ENCODE measurements around the gene GAS1. TPM values are rescaled to one million over a fixed set of nuclear protein-coding genes. Genes with fewer than 3 reads are reported as not detected.

The GAS1 gene
- total and polyA plus RNA-seq, 9 donors, result 60.1 to 123 (median 91.1) TPM

DNA sequence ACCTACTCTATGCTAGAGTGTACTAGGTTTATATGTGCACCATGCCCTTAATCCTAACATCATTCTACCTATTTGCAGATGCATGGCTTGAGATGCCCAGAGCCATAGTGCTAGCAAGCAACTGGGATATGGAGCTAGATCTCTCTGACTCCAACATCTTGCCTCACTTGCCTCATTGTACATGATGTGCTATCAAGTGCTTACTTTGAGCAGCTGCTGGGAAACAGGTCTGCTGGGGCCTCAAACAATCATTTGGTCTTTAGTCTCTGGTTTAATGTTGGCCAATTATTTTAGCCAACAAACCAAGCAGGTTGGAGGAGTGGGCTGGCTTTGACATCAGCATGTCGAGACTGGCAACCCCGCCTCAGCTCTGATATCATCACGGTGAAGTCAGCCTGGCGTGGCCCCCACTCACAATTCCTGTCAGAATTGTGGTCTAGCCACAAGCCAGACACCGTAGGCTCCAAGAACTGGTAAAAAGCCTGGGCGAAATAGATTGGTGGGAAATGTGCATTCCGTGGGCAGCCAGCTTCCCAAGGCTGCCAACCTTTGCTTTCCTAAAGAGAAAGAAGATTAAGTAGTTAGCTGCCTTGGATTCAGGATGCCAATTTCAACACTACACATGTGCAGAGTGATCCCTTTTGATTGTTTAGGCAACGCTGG, 21.1 kb upstream of the GAS1 start:
- 70% methylated on average over 4 of the region's 8 CpGs for WGBS (ENCODE audit: insufficient coverage)
- Histone ChIP-seq H3K36me3 (ENCODE audit: control insufficient read depth, insufficient read depth, low read length) (no peaks in the 10 kb centered on the region), H3K27me3 (ENCODE audit: control insufficient read depth, insufficient read depth, low read length) (no peaks in the 10 kb centered on the region), H3K4me3 (ENCODE audit: low read length) (no peak overlapping the region), H3K9me3 (replicated peaks; ENCODE audit: control insufficient read depth, low read depth, low read length) (no peaks in the 10 kb centered on the region), H3K27ac (ENCODE audit: low read length) (no peak overlapping the region), H3K4me1 (ENCODE audit: control insufficient read depth, insufficient read depth, low read length) (peaks cover 5% of the 10 kb centered on the region)
- no peak for DNase-seq

DNA sequence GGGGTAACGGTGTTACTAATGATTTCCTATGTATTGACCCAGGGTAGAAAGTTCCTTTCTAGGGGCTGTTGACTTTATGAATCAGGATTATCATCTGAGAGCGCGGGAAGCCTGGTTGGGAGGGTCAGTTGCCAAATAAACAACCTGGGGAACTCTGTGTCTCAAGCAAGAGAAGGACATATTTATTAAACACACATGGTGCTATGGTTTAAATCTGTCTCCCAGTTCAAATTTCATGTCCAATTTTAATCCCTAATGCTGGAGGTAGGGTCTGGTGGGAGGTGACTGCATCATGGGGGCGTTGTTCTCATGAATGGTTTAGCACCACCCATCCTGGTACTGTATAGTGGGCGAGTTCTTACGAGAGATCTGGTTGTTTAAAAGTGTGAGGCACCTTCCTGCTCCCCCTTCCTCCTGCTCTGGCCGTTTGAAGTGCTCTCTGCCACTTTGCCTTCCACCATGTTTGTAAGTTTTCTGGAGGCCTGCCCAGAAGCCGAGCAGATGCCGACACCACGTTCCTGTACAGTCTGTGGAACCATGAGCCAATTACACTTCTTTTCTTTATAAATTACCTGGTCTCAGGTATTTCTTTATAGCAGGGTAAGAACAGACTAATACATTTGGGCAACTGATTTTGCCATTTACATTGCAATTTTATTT, 19.7 kb upstream of the GAS1 start:
- H3K4me1 ChIP-seq (ENCODE audit: control insufficient read depth, insufficient read depth, low read length), result peaks cover 5% of the 10 kb centered on the region
- H3K9me3 ChIP-seq (replicated peaks; ENCODE audit: control insufficient read depth, low read depth, low read length), result no peaks in the 10 kb centered on the region
- no peak for DNase-seq
- WGBS (ENCODE audit: insufficient coverage), result 50% methylated on average over 2 of the region's 10 CpGs
- H3K27ac ChIP-seq (ENCODE audit: low read length), result peak overlapping the region; percentile 60
- H3K4me3 ChIP-seq (ENCODE audit: low read length), result no peak overlapping the region
- no peaks in the 10 kb centered on the region for H3K36me3 ChIP-seq (ENCODE audit: control insufficient read depth, insufficient read depth, low read length)
- H3K27me3 ChIP-seq (ENCODE audit: control insufficient read depth, insufficient read depth, low read length), result no peaks in the 10 kb centered on the region

DNA sequence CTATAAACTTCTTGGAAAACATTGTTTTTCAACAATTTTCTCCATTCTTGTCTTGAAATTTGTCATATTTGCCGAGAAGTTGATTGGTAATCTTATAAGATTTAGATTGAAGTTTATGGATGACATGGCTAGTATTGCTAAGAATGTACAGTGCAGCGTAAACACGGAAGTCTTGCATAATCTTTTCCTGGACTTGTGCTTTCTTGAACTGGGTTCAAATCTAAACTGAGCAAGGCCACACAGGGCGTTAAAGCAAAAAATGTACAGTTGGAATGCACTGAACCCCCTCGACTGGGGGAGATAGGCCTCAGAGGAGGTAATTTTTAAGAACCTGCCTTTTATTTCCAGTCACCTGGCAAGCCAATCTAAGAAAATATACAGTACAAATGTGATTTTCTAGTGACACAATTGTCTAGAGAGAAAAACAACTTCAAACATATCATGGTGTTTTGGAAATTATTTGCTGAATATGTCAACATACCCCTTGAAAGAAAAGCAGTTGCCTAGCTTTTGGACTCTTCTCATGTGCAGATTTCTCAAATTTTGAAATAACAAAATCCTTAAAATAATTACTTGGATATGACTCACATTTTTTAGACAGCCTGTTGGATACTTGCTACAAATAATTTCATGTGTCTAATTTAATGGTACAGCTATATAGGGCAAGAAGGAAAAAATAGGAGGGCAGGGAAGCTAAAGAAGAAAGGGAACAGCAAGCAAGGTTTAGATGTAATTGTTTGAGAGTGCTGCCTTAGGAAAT, 18.5 kb upstream of the GAS1 start:
- peaks cover 5% of the 10 kb centered on the region for H3K4me1 ChIP-seq (ENCODE audit: control insufficient read depth, insufficient read depth, low read length)
- H3K27ac ChIP-seq (ENCODE audit: low read length), result peak overlapping the region; percentile 72
- peak; percentile 93 for DNase-seq
- no peaks in the 10 kb centered on the region for H3K36me3 ChIP-seq (ENCODE audit: control insufficient read depth, insufficient read depth, low read length)
- WGBS (ENCODE audit: insufficient coverage), result 0% methylated on average over 2 of the region's 5 CpGs
- H3K9me3 ChIP-seq (replicated peaks; ENCODE audit: control insufficient read depth, low read depth, low read length), result no peaks in the 10 kb centered on the region
- no peaks in the 10 kb centered on the region for H3K27me3 ChIP-seq (ENCODE audit: control insufficient read depth, insufficient read depth, low read length)
- H3K4me3 ChIP-seq (ENCODE audit: low read length), result no peak overlapping the region

DNA sequence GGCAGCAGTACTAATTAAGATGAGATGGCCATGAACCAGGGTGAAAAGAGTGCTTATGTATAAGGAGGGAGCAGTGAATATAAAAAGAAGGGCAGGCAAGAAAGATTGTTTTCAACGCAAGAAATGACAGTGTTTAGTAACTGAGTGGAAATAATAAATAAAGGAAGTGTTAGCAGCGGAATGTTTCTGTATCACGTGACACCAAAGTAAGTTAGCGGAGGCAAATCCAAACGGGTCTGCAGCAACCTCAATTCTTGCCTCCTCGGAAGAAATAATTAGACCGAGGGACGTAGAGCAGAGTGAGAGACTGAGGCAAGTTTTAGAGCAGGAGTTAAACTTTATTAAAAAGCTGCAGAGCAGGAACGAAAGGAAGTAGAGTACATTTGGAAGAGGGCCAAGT, 15.4 kb upstream of the GAS1 start:
- H3K4me1 ChIP-seq (ENCODE audit: control insufficient read depth, insufficient read depth, low read length), result peaks cover 7% of the 10 kb centered on the region
- no peaks in the 10 kb centered on the region for H3K9me3 ChIP-seq (replicated peaks; ENCODE audit: control insufficient read depth, low read depth, low read length)
- no peaks in the 10 kb centered on the region for H3K27me3 ChIP-seq (ENCODE audit: control insufficient read depth, insufficient read depth, low read length)
- no peaks in the 10 kb centered on the region for H3K36me3 ChIP-seq (ENCODE audit: control insufficient read depth, insufficient read depth, low read length)
- WGBS (ENCODE audit: insufficient coverage), result 83% methylated on average over 9 of the region's 9 CpGs
- no peak for DNase-seq
- no peak overlapping the region for H3K4me3 ChIP-seq (ENCODE audit: low read length)
- no peak overlapping the region for H3K27ac ChIP-seq (ENCODE audit: low read length)

DNA sequence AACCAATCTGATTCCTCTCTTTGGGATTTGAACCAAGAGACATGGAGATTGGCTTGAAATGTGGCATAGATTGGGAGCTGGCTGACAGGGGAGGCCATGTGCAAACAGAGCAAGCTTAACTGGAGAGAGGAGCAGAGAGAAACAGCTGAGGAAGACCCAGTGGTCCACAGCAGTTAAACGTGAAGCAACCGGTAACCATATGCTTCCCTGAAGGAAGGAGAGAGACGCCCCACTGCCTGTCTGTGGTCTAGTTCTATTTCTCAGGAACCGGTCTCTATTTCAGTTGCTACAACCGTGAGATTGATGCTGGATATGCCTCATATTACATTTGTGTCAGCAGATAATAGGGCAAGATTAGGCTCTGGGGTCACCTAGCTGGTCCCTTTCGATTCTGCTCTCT, 13.6 kb upstream of the GAS1 start:
- H3K9me3 ChIP-seq (replicated peaks; ENCODE audit: control insufficient read depth, low read depth, low read length), result no peaks in the 10 kb centered on the region
- no peaks in the 10 kb centered on the region for H3K36me3 ChIP-seq (ENCODE audit: control insufficient read depth, insufficient read depth, low read length)
- WGBS (ENCODE audit: insufficient coverage), result 67% methylated on average over 6 of the region's 6 CpGs
- peaks cover 2% of the 10 kb centered on the region for H3K4me1 ChIP-seq (ENCODE audit: control insufficient read depth, insufficient read depth, low read length)
- no peak for DNase-seq
- H3K27me3 ChIP-seq (ENCODE audit: control insufficient read depth, insufficient read depth, low read length), result no peaks in the 10 kb centered on the region
- no peak overlapping the region for H3K27ac ChIP-seq (ENCODE audit: low read length)
- no peak overlapping the region for H3K4me3 ChIP-seq (ENCODE audit: low read length)

DNA sequence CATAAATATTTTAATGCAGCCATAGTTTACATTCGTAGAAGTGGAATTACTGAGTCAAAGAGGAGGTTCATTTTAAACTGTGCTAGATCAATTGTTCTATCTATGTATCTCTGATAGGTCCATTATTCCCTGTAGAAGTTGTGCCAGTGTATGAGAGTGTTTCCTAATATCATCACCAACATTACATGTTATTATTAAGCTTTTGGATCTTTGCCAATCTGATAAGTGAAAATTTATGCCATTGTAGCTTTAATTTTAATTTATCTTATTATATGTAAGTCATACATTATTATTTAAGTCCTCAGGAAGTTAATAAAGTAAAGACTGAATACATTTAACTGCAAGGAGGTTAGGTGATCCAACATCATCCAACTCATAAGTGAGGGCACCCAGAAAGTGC, 10.9 kb upstream of the GAS1 start:
- Histone ChIP-seq H3K4me1 (ENCODE audit: control insufficient read depth, insufficient read depth, low read length) (peaks cover 2% of the 10 kb centered on the region), H3K9me3 (replicated peaks; ENCODE audit: control insufficient read depth, low read depth, low read length) (peaks cover 2% of the 10 kb centered on the region)
- no CpG with 5 or more reads among the region's 1 CpG for WGBS (ENCODE audit: insufficient coverage)

DNA sequence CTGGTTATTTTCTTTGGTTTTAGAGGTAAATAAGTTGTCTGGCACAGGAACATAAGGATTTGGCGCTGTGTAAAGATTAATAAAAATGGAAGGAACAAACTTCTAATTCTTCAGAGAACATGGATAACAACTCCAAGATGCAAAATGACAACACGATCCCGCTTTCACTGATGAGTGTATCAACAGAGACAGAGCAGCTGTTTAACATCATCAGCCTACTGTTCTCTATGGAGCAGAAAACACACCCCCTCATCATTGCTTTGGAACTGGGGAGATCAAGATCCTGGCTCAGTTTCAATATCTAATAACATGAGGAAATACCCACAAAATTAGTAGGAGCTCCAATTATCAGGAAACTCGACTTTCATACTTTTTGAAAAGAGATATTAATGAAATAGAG, 8.3 kb upstream of the GAS1 start:
- Histone ChIP-seq H3K27me3 (ENCODE audit: control insufficient read depth, insufficient read depth, low read length) (no peaks in the 10 kb centered on the region), H3K27ac (ENCODE audit: low read length) (no peak overlapping the region), H3K36me3 (ENCODE audit: control insufficient read depth, insufficient read depth, low read length) (peaks cover 11% of the 10 kb centered on the region), H3K4me3 (ENCODE audit: low read length) (no peak overlapping the region), H3K9me3 (replicated peaks; ENCODE audit: control insufficient read depth, low read depth, low read length) (peaks cover 19% of the 10 kb centered on the region), H3K4me1 (ENCODE audit: control insufficient read depth, insufficient read depth, low read length) (peaks cover 2% of the 10 kb centered on the region)
- DNase-seq, result peak; percentile 62
- no CpG with 5 or more reads among the region's 4 CpGs for WGBS (ENCODE audit: insufficient coverage)

More for the DNA sequence above, 10.9 kb upstream of the GAS1 start:
- Histone ChIP-seq H3K27me3 (ENCODE audit: control insufficient read depth, insufficient read depth, low read length) (no peaks in the 10 kb centered on the region), H3K36me3 (ENCODE audit: control insufficient read depth, insufficient read depth, low read length) (no peaks in the 10 kb centered on the region), H3K4me3 (ENCODE audit: low read length) (no peak overlapping the region), H3K27ac (ENCODE audit: low read length) (no peak overlapping the region)
- no peak for DNase-seq

DNA sequence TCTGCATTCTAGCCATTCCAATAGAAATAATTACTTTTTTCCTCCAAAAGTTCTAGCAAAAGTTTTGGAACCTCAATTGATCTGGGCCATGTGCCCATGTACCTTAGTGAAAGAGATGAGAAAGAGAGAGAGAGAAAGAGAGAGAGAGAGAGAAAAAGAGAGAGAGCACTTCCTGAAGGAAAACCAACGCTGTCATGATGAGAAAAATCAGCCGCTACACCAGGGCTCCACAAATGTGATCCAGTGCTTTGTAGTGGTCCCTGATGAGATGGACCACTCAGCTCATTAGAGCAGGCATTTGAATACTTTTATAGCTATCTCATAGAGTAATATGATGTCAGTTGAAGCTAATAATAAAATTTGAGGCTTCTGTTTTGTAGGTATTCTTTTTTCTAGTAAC, 7.7 kb upstream of the GAS1 start:
- H3K9me3 ChIP-seq (replicated peaks; ENCODE audit: control insufficient read depth, low read depth, low read length), result peaks cover 23% of the 10 kb centered on the region
- H3K36me3 ChIP-seq (ENCODE audit: control insufficient read depth, insufficient read depth, low read length), result peaks cover 11% of the 10 kb centered on the region
- no peak for DNase-seq
- no peak overlapping the region for H3K27ac ChIP-seq (ENCODE audit: low read length)
- H3K4me3 ChIP-seq (ENCODE audit: low read length), result no peak overlapping the region
- H3K4me1 ChIP-seq (ENCODE audit: control insufficient read depth, insufficient read depth, low read length), result no peaks in the 10 kb centered on the region
- 71% methylated on average over 2 of the region's 2 CpGs for WGBS (ENCODE audit: insufficient coverage)
- no peaks in the 10 kb centered on the region for H3K27me3 ChIP-seq (ENCODE audit: control insufficient read depth, insufficient read depth, low read length)

DNA sequence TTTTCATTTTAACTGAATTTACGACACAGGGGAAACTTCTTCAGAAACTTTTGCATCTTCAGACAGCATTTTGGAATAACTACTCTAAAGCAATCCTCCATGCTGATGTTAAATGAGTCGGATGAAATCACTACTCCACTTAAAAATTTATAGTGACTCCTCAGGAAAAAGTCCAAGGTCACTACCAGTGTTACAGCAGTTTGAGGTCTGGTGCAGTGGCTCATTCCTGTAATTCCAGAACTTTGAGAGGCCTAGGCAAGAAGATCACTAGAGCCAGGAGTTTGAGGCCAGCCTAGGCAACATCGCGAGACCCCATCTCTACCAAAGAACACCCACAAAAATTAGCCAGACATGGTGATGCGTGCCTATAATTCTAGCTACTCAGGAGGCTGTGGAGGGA, 5.9 kb upstream of the GAS1 start:
- H3K9me3 ChIP-seq (replicated peaks; ENCODE audit: control insufficient read depth, low read depth, low read length), result peaks cover 23% of the 10 kb centered on the region
- peaks cover 9% of the 10 kb centered on the region for H3K4me1 ChIP-seq (ENCODE audit: control insufficient read depth, insufficient read depth, low read length)
- H3K27me3 ChIP-seq (ENCODE audit: control insufficient read depth, insufficient read depth, low read length), result no peaks in the 10 kb centered on the region
- DNase-seq, result no peak
- no CpG with 5 or more reads among the region's 5 CpGs for WGBS (ENCODE audit: insufficient coverage)
- no peak overlapping the region for H3K4me3 ChIP-seq (ENCODE audit: low read length)
- H3K27ac ChIP-seq (ENCODE audit: low read length), result no peak overlapping the region
- H3K36me3 ChIP-seq (ENCODE audit: control insufficient read depth, insufficient read depth, low read length), result peaks cover 11% of the 10 kb centered on the region
